Measurements from ENCODE around the gene AFMID.

DNA sequence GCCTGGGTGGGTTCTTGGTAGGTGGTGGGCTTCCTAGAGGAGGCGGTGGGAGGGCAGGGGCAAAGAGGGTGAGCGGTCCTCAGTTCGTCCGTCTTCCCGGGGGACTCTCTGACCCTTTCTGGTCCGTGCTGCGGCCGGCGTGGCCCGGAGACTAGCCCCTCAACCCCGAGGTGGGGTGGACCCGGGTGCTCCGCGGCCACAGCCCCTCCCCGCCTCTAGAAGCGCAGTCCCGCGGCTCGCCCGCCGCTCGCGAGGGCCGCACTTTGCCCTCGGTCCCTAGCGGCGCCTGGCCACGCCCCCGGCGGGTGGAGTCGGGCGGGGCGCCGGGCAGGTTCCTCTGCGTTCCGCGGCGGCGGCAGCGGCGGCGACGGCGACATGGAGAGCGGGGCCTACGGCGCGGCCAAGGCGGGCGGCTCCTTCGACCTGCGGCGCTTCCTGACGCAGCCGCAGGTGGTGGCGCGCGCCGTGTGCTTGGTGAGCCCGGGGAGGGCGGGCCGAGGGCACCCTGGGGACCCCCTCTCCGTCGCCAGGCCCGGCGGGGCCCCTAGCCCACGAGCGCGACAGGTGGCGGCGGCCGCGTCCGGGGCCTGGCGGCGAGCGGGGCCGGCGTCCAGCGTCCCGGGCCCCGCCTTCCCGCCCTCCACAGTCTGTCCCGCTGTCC, 18.8 kb upstream of the AFMID start, which contains the start of gene SYNGR2:
- TF ChIP-seq, protein P1, sequence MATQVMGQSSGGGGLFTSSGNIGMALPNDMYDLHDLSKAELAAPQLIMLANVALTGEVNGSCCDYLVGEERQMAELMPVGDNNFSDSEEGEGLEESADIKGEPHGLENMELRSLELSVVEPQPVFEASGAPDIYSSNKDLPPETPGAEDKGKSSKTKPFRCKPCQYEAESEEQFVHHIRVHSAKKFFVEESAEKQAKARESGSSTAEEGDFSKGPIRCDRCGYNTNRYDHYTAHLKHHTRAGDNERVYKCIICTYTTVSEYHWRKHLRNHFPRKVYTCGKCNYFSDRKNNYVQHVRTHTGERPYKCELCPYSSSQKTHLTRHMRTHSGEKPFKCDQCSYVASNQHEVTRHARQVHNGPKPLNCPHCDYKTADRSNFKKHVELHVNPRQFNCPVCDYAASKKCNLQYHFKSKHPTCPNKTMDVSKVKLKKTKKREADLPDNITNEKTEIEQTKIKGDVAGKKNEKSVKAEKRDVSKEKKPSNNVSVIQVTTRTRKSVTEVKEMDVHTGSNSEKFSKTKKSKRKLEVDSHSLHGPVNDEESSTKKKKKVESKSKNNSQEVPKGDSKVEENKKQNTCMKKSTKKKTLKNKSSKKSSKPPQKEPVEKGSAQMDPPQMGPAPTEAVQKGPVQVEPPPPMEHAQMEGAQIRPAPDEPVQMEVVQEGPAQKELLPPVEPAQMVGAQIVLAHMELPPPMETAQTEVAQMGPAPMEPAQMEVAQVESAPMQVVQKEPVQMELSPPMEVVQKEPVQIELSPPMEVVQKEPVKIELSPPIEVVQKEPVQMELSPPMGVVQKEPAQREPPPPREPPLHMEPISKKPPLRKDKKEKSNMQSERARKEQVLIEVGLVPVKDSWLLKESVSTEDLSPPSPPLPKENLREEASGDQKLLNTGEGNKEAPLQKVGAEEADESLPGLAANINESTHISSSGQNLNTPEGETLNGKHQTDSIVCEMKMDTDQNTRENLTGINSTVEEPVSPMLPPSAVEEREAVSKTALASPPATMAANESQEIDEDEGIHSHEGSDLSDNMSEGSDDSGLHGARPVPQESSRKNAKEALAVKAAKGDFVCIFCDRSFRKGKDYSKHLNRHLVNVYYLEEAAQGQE (IDR thresholded peaks at IDR 0.05; ENCODE audit: insufficient read depth in 1 of 2, low read depth in 2 of 2, low read length in 2 of 2), result 0 out of 4 replicates have a peak, but pooled peaks of 1 of the 2 experiments have one; percentile 37
- TF ChIP-seq SIN3A (IDR thresholded peaks at IDR 0.05; ENCODE audit: borderline replicate concordance, insufficient read depth, low read length), result 0 out of 2 replicates have a peak, but pooled peaks have one; percentile 7
- TF ChIP-seq TAF1 (IDR thresholded peaks at IDR 0.05; ENCODE audit: borderline replicate concordance, insufficient read depth, low read length), result peak; percentile 74; the same call in 1 of the 2 replicates
- TF ChIP-seq POLR2AphosphoS5 (IDR thresholded peaks at IDR 0.05; ENCODE audit: low read depth, low read length), result peak; percentile 72; the same call in 1 of the 2 replicates
